ENCODE results near the gene EPHA8.

Gene EPHA8

DNA sequence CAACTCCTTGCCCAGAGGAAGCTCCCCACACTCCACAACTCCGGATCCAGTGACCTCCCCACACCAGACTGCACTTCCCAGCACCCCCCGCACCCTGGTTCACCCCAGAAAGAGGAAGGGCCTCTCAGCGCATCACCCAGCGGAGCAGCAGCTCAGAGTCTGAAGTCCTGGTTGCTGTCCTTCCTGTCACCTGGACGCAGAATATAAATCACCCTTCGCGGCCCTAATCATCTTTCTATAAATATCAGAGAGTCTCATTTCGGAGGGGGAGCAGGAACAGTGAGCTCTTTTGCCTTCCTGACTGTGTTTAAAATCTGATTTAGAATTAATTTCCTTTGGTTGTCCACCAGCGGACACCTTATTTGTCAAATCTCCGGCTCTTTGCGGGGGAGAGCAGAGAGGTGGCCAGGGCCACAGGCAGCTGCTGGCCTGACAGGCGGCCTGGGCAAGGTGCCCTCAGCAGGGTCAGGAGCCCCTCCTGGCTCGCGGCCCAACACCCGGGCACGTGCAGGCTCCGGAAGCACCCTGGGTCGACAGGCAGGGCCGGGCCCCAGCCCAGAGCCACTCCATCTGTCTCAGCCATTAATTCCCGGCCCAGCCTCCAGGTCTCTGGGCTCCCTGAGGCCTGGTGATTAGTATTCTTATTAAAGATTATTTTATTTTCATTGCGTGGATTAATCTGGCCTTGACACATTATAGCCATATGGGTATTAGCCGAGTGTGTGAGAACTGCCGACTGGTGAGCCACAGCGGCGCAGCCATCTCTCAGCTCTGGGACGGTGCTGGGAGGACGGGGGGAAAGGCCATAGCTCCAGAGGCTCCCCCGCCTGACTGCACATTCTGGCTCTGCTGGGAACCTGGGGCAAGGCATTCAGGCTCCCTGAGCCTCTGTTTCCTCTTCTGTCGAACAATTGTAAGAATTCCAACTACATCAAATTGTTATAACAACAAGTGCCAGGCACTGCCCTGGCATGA, 19.7 kb downstream of the EPHA8 start:
- Histone ChIP-seq H4K91ac (ENCODE audit: low read length) (no peak overlapping the region), H4K8ac (ENCODE audit: low read length) (no peak overlapping the region), H3K9ac (ENCODE audit: low read length) (no peak overlapping the region), H2BK15ac (ENCODE audit: low read depth, poor library complexity, severe bottlenecking) (no peak overlapping the region), H3K36me3 (ENCODE audit: control insufficient read depth in 1 of 2, insufficient read depth in 2 of 2, low read depth in 1 of 2, low read length in 2 of 2) (no peaks in the 10 kb centered on the region), H3K4me1 (ENCODE audit: control insufficient read depth, insufficient read depth, low read depth, low read length) (no peaks in the 10 kb centered on the region), H2BK120ac (ENCODE audit: low read depth, low read length) (no peak overlapping the region), H3K23ac (ENCODE audit: low read length in 2 of 2) (no peak overlapping the region), H3K9me3 (ENCODE audit: control insufficient read depth, low read length) (no peaks in the 10 kb centered on the region), H3K14ac (ENCODE audit: low read length in 2 of 2) (no peak overlapping the region), H3K27ac (ENCODE audit: low read length, poor library complexity, severe bottlenecking) (no peak overlapping the region), H3K79me1 (replicated peaks; ENCODE audit: low read length, poor library complexity, severe bottlenecking) (no peaks in the 10 kb centered on the region), H2BK12ac (ENCODE audit: low read length in 2 of 2) (no peak overlapping the region), H2AFZ (ENCODE audit: low read depth, low read length) (no peak overlapping the region), H2AK5ac (ENCODE audit: low read length, severe bottlenecking) (no peak overlapping the region), H3K27me3 (ENCODE audit: control insufficient read depth in 1 of 2, insufficient read depth in 1 of 2, low read length in 2 of 2) (peaks cover 51 to 71% of the 10 kb centered on the region in 2 experiments), H2BK5ac (ENCODE audit: low read depth, low read length, poor library complexity, severe bottlenecking) (no peak overlapping the region), H3K18ac (ENCODE audit: low read depth in 1 of 2, low read length in 2 of 2) (no peak overlapping the region), H3K4me2 (ENCODE audit: low read length, poor library complexity, severe bottlenecking) (no peak overlapping the region), H3K4me3 (ENCODE audit: insufficient read depth in 1 of 2, low read depth in 1 of 2, low read length in 2 of 2) (no peak overlapping the region), H3K4ac (ENCODE audit: low read depth in 1 of 2, low read length in 2 of 2) (no peak overlapping the region)
- WGBS, result 83% methylated on average over 27 of the region's 29 CpGs
- no peak for DNase-seq

DNA sequence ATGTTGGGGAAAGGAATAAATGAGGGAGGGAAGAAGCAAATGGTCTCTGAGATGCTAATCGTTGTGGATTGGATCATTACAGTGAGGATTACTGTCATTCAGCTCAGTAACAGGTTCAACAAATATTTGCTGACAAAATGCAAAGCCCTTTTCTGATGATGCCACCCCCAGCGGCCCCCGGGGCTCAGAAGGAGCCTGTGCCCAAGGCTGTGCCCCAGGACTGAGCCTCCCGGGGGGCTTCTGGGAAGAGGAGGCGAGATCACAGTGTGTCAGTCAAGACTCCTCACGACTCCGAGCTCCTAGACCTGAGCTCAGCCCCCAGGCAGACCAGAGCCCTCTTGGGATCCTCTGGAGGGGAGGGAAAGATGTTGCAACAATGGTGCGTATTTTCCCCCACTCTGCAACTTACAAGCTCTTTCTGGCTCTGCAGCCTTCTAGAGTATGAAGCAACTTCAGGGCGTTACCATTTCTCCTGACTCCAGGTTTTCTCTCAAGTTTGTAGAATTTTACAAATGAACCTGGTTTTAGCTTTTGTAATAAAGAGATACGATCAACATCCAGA, 20.8 kb downstream of the EPHA8 start:
- Histone ChIP-seq H2BK120ac (ENCODE audit: low read depth, low read length) (no peak overlapping the region), H2BK12ac (ENCODE audit: low read length in 2 of 2) (no peak overlapping the region), H3K36me3 (ENCODE audit: control insufficient read depth in 1 of 2, insufficient read depth in 2 of 2, low read depth in 1 of 2, low read length in 2 of 2) (no peaks in the 10 kb centered on the region), H3K27me3 (ENCODE audit: control insufficient read depth in 1 of 2, insufficient read depth in 1 of 2, low read length in 2 of 2) (peaks cover 55 to 76% of the 10 kb centered on the region in 2 experiments), H3K79me1 (replicated peaks; ENCODE audit: low read length, poor library complexity, severe bottlenecking) (no peaks in the 10 kb centered on the region), H3K9ac (ENCODE audit: low read length) (no peak overlapping the region), H3K23ac (ENCODE audit: low read length in 2 of 2) (no peak overlapping the region), H2BK5ac (ENCODE audit: low read depth, low read length, poor library complexity, severe bottlenecking) (no peak overlapping the region), H2AFZ (ENCODE audit: low read depth, low read length) (no peak overlapping the region), H3K4me1 (ENCODE audit: control insufficient read depth, insufficient read depth, low read depth, low read length) (no peaks in the 10 kb centered on the region), H3K14ac (ENCODE audit: low read length in 2 of 2) (no peak overlapping the region), H3K9me3 (ENCODE audit: control insufficient read depth, low read length) (no peaks in the 10 kb centered on the region), H3K4ac (ENCODE audit: low read depth in 1 of 2, low read length in 2 of 2) (no peak overlapping the region), H3K27ac (ENCODE audit: low read length, poor library complexity, severe bottlenecking) (no peak overlapping the region), H3K18ac (ENCODE audit: low read depth in 1 of 2, low read length in 2 of 2) (no peak overlapping the region), H2AK5ac (ENCODE audit: low read length, severe bottlenecking) (no peak overlapping the region), H3K4me2 (ENCODE audit: low read length, poor library complexity, severe bottlenecking) (no peak overlapping the region), H3K4me3 (ENCODE audit: insufficient read depth in 1 of 2, low read depth in 1 of 2, low read length in 2 of 2) (no peak overlapping the region), H4K91ac (ENCODE audit: low read length) (no peak overlapping the region), H2BK15ac (ENCODE audit: low read depth, poor library complexity, severe bottlenecking) (no peak overlapping the region), H4K8ac (ENCODE audit: low read length) (no peak overlapping the region)
- WGBS, result 69% methylated on average over 9 of the region's 10 CpGs
- DNase-seq, result no peak

DNA sequence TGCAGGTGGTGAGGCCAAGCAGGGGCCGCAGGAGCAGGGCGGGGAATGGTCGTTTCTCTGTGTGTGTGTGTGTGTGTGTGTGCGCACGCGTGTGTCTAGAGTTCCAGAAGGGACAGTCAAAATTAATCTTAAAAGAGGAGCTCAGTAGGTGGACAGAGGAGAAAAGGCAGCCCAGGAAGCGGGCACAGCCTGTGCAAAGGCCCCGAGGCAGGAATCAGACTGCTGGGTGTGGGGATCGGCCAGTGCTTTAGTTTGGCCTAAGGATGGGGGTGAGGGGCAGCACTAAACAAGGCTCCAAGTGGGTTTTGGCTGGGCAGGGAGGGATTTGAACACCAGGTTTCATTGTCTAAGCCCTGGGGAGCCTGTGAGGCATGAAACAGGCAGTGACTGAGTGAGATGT, 21.7 kb downstream of the EPHA8 start:
- no peak overlapping the region for H2BK120ac ChIP-seq (ENCODE audit: low read depth, low read length)
- H3K27ac ChIP-seq (ENCODE audit: low read length, poor library complexity, severe bottlenecking), result no peak overlapping the region

DNA sequence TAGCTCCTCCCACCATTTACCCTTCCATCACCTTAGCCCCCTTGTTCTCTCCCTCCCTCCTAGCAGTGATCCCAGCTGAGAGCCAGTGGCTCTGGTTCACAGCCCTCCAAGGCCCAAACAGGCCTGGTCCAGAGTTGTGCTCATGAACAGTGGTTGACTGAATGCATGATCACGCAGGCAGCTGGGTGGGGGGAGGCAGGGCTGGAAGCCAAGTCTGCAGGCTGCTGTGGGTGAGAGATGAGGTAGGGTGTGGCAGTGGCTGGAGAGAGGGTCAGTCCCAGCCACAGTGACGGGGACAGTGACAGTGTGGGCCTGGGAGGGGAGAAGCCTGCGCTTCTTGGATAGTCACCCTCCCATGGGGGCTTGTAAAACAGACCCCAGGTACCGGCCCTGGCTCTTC, 22.2 kb downstream of the EPHA8 start:
- Histone ChIP-seq H4K8ac (ENCODE audit: low read length) (no peak overlapping the region), H3K14ac (ENCODE audit: low read length in 2 of 2) (no peak overlapping the region), H3K23ac (ENCODE audit: low read length in 2 of 2) (no peak overlapping the region), H4K91ac (ENCODE audit: low read length) (no peak overlapping the region), H3K9me3 (ENCODE audit: control insufficient read depth, low read length) (no peaks in the 10 kb centered on the region), H2BK120ac (ENCODE audit: low read depth, low read length) (no peak overlapping the region), H2BK5ac (ENCODE audit: low read depth, low read length, poor library complexity, severe bottlenecking) (no peak overlapping the region), H3K18ac (ENCODE audit: low read depth in 1 of 2, low read length in 2 of 2) (no peak overlapping the region), H3K36me3 (ENCODE audit: control insufficient read depth in 1 of 2, insufficient read depth in 2 of 2, low read depth in 1 of 2, low read length in 2 of 2) (no peaks in the 10 kb centered on the region), H3K4me1 (ENCODE audit: control insufficient read depth, insufficient read depth, low read depth, low read length) (no peaks in the 10 kb centered on the region), H2BK15ac (ENCODE audit: low read depth, poor library complexity, severe bottlenecking) (no peak overlapping the region), H3K4ac (ENCODE audit: low read depth in 1 of 2, low read length in 2 of 2) (no peak overlapping the region), H3K4me3 (ENCODE audit: insufficient read depth in 1 of 2, low read depth in 1 of 2, low read length in 2 of 2) (no peak overlapping the region), H3K79me1 (replicated peaks; ENCODE audit: low read length, poor library complexity, severe bottlenecking) (no peaks in the 10 kb centered on the region), H3K9ac (ENCODE audit: low read length) (no peak overlapping the region), H3K27me3 (ENCODE audit: control insufficient read depth in 1 of 2, insufficient read depth in 1 of 2, low read length in 2 of 2) (peaks cover 65 to 86% of the 10 kb centered on the region in 2 experiments), H2AFZ (ENCODE audit: low read depth, low read length) (no peak overlapping the region), H2BK12ac (ENCODE audit: low read length in 2 of 2) (no peak overlapping the region), H3K4me2 (ENCODE audit: low read length, poor library complexity, severe bottlenecking) (no peak overlapping the region), H2AK5ac (ENCODE audit: low read length, severe bottlenecking) (no peak overlapping the region), H3K27ac (ENCODE audit: low read length, poor library complexity, severe bottlenecking) (no peak overlapping the region)
- DNase-seq, result no peak
- 71% methylated on average over 3 of the region's 4 CpGs for WGBS

More for the DNA sequence above, 21.7 kb downstream of the EPHA8 start:
- no peak overlapping the region for H2BK12ac ChIP-seq (ENCODE audit: low read length in 2 of 2)
- H3K4ac ChIP-seq (ENCODE audit: low read depth in 1 of 2, low read length in 2 of 2), result no peak overlapping the region
- H4K91ac ChIP-seq (ENCODE audit: low read length), result no peak overlapping the region
- no peak overlapping the region for H2BK5ac ChIP-seq (ENCODE audit: low read depth, low read length, poor library complexity, severe bottlenecking)
- H3K79me1 ChIP-seq (replicated peaks; ENCODE audit: low read length, poor library complexity, severe bottlenecking), result no peaks in the 10 kb centered on the region
- H2AK5ac ChIP-seq (ENCODE audit: low read length, severe bottlenecking), result no peak overlapping the region
- H3K4me2 ChIP-seq (ENCODE audit: low read length, poor library complexity, severe bottlenecking), result no peak overlapping the region
- no peak overlapping the region for H3K23ac ChIP-seq (ENCODE audit: low read length in 2 of 2)
- DNase-seq, result no peak
- no peaks in the 10 kb centered on the region for H3K9me3 ChIP-seq (ENCODE audit: control insufficient read depth, low read length)
- no peak overlapping the region for H4K8ac ChIP-seq (ENCODE audit: low read length)
- no peak overlapping the region for H3K14ac ChIP-seq (ENCODE audit: low read length in 2 of 2)
- H2BK15ac ChIP-seq (ENCODE audit: low read depth, poor library complexity, severe bottlenecking), result no peak overlapping the region
- no peaks in the 10 kb centered on the region for H3K4me1 ChIP-seq (ENCODE audit: control insufficient read depth, insufficient read depth, low read depth, low read length)
- no peak overlapping the region for H3K18ac ChIP-seq (ENCODE audit: low read depth in 1 of 2, low read length in 2 of 2)
- no peaks in the 10 kb centered on the region for H3K36me3 ChIP-seq (ENCODE audit: control insufficient read depth in 1 of 2, insufficient read depth in 2 of 2, low read depth in 1 of 2, low read length in 2 of 2)
- WGBS, result 89% methylated on average over 9 of the region's 9 CpGs
- H2AFZ ChIP-seq (ENCODE audit: low read depth, low read length), result no peak overlapping the region
- H3K27me3 ChIP-seq (ENCODE audit: control insufficient read depth in 1 of 2, insufficient read depth in 1 of 2, low read length in 2 of 2), result peaks cover 60 to 85% of the 10 kb centered on the region in 2 experiments
- H3K9ac ChIP-seq (ENCODE audit: low read length), result no peak overlapping the region
- H3K4me3 ChIP-seq (ENCODE audit: insufficient read depth in 1 of 2, low read depth in 1 of 2, low read length in 2 of 2), result no peak overlapping the region
